GM21381 (cell line): ENCODE data around the gene PCSK5.

Experiments
- ATAC-seq: cut with Tn5 transposase; IDR thresholded peaks from one replicate; pipeline ENCODE4 v1.9.1; 2021; ENCODE audit warnings: mild to moderate bottlenecking, moderate library complexity; ENCODE audit not compliant: unreplicated experiment

Gene PCSK5

GRCh38 chr9:75998096-75998780 is 107.8 kb downstream of the PCSK5 start:
- no peak for ATAC-seq

DNA sequence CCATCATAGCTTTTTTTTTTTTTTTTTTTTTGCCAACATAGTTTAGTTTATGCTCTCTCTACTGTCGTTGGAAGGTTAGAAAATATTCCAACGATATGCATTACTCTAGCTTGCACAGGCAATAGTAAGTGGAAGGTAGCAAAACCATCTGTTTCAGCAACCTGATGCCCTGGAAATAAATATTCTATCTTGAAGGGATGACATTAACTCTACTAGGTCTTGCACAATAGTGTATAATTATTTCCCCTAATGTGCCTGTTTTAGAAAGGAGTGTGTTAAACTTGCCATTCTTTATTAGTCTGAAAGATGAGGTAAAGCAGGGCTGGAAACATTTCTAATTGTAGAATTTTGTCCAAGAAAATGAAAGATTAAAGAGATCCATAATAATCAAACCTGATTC is 111.0 kb downstream of the PCSK5 start:
- no peak for ATAC-seq

DNA sequence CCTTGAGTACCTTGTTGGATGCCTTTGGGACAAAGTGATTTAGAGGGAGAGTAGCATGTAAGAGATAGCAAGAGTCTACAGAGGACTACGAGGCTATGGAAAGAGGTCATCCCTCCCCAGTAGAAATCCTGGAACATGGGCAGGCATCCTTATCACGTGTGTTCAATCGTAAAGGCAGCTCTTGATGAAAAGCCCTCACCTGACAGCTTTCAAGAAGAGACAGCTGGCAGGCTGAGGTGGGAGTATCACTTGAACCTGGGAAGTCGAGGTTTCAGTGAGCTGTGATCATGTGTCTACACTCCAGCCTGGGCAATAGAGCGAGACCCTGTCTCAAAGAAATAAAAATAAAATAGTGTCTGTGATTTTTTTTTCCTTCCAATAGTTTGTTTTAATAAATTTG is 112.6 kb downstream of the PCSK5 start:
- ATAC-seq, result no peak

DNA sequence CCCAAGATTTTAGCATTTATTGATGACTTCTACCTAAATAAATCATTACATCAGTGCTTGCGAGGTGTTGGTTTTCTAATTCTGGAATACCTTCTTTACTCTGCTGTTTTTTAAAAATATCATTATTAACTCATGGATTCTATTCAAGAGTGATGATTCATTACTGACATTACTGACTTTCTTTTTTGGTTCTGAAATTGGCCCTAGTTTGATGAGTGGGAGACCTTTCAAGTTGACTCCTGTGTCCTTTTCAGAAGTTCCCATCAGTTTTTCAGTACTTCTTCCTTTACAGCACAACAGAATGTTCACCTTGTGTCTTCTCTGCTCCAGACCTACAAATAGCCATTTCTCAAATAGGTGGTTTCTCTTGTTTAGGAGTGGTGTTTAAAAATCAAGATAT is 114.1 kb downstream of the PCSK5 start:
- ATAC-seq, result peak; percentile 60

DNA sequence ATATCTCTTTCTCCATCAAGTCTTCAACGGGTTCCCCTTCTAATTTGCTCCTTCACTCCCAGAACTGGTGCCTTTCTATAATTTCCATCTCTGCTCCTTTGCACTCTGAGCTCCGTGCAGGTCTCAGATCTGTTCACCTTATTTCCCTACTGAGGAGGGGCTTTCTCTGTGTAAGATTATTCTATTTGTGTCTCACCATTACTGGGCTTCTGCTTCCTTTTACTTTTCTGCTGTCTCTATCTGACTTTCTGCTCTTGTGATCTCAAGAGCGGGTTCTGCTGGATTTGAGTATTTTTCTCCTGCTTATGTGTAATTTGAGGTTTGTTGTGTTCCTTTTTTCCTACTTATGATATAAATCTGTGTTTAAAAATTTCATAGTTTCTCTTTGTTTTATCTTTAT is 117.5 kb downstream of the PCSK5 start:
- no peak for ATAC-seq

GRCh38 chr9:76013809-76014208 is 123.3 kb downstream of the PCSK5 start:
- ATAC-seq, result no peak

- ATAC-seq, result no peak
Observed at GRCh38 chr9:76018235-76018634, 127.8 kb downstream of the PCSK5 start.

GRCh38 chr9:76018761-76019160 is 128.3 kb downstream of the PCSK5 start:
- no peak for ATAC-seq

- no peak for ATAC-seq
Observed at GRCh38 chr9:76020652-76021051, 130.2 kb downstream of the PCSK5 start.

- no peak for ATAC-seq
Observed at GRCh38 chr9:76022317-76022716, 131.8 kb downstream of the PCSK5 start.

DNA sequence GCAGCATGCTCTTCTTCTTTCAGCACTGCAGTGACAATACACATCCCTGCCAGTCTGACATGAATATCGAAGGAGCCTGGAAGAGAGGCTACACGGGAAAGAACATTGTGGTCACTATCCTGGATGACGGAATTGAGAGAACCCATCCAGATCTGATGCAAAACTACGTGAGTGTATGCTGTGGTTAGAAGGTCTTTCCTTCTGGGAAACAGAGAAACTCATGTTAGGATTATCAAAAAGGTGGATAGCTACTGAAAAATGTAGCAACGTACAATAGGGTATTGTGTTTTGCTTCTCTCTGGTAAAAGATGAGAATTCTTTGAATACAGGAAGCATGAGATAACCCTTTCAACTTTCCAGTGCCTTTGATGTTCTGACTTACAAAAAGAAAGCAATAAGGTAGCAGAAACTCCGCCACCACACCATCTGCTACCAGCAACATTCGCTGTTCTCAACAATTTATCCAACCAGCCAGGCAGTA is 133.3 kb downstream of the PCSK5 start:
- no peak for ATAC-seq

GRCh38 chr9:76025286-76025685 is 134.8 kb downstream of the PCSK5 start:
- ATAC-seq, result no peak

DNA sequence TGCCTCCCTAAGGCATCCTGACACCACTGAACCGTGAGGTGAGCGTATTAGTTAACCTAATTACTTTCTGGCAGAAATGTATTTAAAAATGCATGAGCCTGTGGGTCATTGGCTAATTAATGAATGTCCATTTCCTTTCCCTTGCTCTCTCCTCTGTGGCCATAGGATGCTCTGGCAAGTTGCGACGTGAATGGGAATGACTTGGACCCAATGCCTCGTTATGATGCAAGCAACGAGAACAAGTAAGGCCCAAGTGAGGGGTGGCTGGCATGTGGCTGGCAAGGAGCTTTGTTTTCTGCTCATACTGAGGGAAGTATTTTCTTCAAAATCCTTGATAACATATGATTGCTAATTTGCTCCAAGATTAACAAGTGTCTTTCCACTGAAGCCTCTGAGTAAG is 136.3 kb downstream of the PCSK5 start:
- ATAC-seq, result no peak

- no peak for ATAC-seq
Observed at GRCh38 chr9:76027416-76027815, 136.9 kb downstream of the PCSK5 start.

DNA sequence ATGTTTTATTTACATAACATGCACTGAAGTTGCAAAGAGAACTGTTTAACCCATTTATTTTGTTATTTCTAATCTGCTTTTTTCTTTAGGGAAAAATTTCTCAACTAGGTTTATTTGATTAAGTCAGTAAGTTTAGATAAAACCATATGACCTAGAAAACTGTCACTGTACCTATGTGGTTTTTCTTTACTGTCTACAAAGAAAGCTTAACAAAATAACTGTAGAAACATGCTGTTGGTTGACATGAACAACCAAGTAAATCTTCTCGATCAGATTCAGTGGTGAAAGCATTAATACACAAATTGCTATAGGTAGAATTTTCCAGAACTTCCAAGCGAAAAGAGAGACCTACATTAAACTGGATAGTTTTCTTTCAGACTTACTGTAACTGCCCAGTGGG is 137.4 kb downstream of the PCSK5 start:
- no peak for ATAC-seq

DNA sequence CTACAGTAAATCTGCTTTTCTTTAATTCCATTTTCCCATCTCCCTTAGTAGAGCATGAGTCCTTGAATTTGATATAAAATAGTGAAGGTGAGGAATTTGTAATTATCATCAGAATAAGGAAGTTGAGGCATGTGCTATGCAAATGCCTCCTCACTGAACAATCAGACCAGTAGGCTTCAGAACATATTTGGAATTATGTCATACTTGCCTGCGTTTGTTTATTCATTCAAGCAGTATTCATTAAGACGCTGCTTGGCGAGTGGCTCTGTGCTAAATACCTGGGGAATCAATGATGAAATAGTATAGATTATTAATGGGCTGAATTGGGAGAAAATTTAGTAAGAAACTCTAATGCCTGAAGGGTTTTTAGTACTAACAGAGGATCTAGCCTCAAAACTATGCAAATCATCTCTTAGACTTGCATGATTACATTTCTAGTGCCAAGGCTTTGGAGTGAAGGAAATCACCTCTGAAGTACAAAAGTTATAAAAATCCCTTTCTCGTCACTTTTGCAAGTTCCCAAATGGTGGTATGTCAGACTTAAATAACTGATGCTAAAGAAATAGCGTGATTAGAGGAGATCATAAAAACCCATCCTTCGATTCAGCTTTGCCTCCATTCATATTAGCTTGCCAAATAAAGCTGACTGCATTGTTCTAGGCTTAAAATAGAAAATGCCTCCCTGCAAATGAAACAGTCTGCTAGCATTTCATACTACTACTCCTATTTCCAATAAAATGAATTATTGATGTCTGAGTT is 141.7 kb downstream of the PCSK5 start:
- ATAC-seq, result no peak

GRCh38 chr9:76032797-76033373 is 142.4 kb downstream of the PCSK5 start:
- ATAC-seq, result no peak

DNA sequence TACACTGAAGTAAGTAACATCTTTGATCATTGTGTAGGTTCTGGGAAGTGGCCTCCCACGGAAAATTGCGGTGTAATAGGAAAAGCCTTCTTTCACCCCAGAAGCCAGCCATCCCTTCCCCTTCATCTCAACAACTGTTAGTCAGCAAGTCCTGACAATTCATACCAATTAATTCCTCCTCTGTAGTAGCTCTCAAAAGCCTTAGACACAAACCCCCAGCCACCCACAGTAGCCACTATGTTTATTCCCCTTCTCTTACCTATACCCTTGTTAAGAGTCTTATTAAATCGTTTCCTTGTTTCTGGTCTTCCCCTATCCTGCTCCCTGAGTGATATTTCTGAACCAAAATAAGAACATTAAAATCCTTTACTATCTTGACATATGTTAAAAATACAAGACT is 143.6 kb downstream of the PCSK5 start:
- ATAC-seq, result no peak

DNA sequence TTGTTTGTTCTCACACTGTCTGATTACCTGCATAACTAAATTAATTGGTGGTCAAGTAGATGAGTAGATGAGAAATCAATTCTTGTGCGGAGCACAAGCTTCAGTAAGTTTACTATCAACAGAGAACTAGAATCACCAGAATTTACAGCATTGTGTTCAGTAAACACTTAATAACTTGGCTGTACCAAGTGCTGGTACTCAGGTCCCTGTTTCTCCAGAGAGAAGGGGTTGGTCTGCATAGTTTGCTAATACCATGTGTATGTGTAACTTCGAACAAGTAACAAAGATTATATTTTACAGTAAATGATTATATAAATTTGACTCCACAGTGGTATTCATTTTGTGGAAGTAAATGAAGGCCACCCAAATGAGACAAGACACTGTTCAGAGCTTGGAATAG is 146.3 kb downstream of the PCSK5 start:
- no peak for ATAC-seq

DNA sequence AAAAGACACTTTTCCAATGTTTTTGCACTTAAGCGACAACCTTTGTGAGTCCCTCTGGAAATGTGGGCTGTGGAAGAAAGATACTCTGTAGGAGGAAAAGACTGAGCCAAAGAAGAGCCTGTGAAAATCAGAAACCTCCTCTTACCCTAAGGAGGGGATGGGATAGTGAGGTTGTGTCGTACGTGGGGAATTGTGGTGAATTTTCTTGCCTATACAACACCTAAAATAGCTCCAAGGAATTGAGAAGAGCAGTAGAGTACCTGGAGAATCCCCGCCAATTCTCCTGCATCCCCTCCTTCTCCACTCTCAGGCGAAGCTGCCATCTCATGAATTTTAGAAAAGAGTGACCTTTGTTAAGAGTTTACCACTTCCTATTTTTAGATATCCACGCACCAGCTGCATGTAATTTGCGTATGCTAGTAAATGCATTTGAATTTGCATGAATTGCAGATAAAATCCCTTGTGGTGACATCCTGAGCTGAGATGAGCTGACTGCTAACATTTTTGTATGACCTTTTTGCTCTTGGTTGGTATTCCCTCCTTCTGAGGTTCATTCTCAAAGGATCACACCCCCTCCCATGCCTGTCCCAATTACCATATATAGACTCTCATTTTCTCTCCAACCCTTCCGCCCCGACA is 147.2 kb downstream of the PCSK5 start:
- no peak for ATAC-seq

DNA sequence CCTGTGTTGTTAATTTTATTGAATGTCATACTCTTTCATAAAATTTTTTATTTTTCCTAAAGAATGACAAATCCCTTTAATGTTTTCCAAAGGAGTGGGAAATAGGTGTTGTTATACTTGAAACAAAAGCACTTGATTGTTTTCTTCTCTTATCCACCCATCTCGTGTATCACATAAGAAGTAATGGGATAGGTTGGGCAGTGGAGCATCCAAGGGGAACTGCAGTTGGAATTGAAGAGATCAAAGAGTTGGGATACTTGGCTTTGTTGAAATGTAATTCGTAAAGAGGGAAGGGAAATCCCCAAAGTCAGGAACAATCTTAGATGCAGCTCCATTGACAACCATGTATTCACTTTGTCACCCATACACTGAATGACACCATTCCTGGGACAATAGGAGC is 148.0 kb downstream of the PCSK5 start:
- ATAC-seq, result no peak
